Spleen (tissue), 7 donors: ENCODE data around the gene MED12.

Experiments
- CTCF ChIP-seq, 11 experiments: fragments of 200-600 bp in 7 of 11; fragments of 450-650 bp in 4 of 11; sonication (generic) in 4 of 11; IDR thresholded peaks in 8 of 11; conservative IDR thresholded peaks in 3 of 11; 1 replicate in 7 of 11; 2 replicates in 4 of 11; pipeline versions ENCODE4 v1.4.0 to v1.8.0; 2016 to 2021; ENCODE audit warnings: antibody characterized with exemption in 11 of 11, inconsistent platforms in 4 of 11, mild to moderate bottlenecking in 1 of 11
- POLR2A ChIP-seq, 3 donors: fragments of 450-650 bp; IDR thresholded peaks; one replicate each; pipeline ENCODE4 v1.5.1; 2017; ENCODE audit warnings: antibody characterized with exemption in 3 of 3, mild to moderate bottlenecking in 1 of 3
- POLR2AphosphoS5 ChIP-seq, 3 donors: sonication (generic); formaldehyde crosslinking; IDR thresholded peaks; one replicate each; pipeline ENCODE4 v1.5.1; 2017; ENCODE audit warnings: antibody characterized with exemption in 3 of 3
- donor health status: DM: no; HTN: no; CAD: no; lungs with moderate emphysema.
- donor health status: DM: no; HTN: no; CAD: no.
- donor health status: DM: no; HTN: no; CAD: no.

DNA sequence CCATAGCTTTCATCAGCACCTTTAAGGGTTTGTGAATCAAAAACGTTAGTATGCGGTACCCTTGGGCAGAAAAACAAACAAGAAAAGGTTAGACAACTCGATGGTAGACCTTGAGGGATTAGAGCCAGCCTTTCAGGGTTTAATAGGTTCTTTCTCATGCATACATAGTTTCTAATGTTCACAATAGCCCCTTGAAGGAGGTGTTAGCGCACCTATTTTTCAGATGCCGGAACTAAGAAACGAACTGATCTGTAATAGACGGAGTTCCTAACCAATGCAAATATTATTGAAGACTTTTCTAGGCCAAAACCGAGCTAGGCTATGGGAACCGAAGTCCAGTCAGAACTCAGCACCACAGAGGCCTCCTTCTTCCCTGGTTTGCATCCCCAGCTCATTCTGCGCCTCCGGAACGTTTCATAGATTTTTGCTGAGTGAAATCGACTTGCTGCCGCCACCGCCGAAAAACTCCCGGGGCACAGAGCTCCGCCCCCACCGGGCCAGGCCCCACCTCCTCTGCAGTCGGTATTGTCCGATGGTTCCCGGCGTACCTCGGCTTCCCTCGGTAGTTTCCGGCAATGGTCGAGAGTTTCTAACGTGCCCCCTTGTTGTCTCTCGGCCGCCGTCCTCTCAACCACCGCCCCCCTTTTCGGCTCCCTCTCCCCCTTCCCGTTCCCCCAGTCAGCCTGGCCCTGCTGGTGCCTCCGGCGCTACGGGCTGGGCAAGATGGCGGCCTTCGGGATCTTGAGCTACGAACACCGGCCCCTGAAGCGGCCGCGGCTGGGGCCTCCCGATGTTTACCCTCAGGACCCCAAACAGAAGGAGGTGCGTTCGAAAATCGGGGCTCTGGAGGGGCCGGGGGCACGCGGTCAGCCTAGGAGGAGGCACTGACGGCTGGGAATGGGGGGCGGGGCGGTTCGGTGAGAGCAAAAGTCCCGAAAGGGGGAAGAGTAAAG, at the start of gene MED12:
- TF ChIP-seq CTCF (IDR thresholded peaks at IDR 0.05 in 8 of 11, conservative IDR thresholded peaks at IDR 0.05 in 3 of 11) = no peak
- peak; percentile 85 to 86 (median 85) for TF ChIP-seq POLR2AphosphoS5 (IDR thresholded peaks at IDR 0.05)
- TF ChIP-seq POLR2A (IDR thresholded peaks at IDR 0.05) = no peak
